GM12873 (cell line): ENCODE data around the gene NDUFA3.

ENCODE experiments used
- CTCF ChIP-seq: IDR thresholded peaks from 2 replicates; pipeline ENCODE4 v1.5.1; 2012; ENCODE audit warnings: low read depth, mild to moderate bottlenecking, moderate library complexity, low read length, control low read depth; ENCODE audit not compliant: insufficient read depth; ENCODE audit errors: missing control alignments

NDUFA3 gene

GRCh38 chr19:54137699-54138488 lies 35.2 kb downstream of the NDUFA3 start, which contains the start of gene CNOT3:
Gene CNOT3, plus strand, starts transcription at chr19:54137762. Its CDS starts 5,217 bp downstream, at chr19:54142979.
- no peak for TF ChIP-seq CTCF

GRCh38 chr19:54138489-54139256 lies 36.0 kb downstream of the NDUFA3 start:
- TF ChIP-seq CTCF, result no peak

GRCh38 chr19:54141356-54141755 lies 38.7 kb downstream of the NDUFA3 start:
- no peak for TF ChIP-seq CTCF

- no peak for TF ChIP-seq CTCF
Measured at GRCh38 chr19:54142166-54142780, 39.6 kb downstream of the NDUFA3 start.

- no peak for TF ChIP-seq CTCF
Measured at GRCh38 chr19:54145541-54146158, 43.0 kb downstream of the NDUFA3 start.

- no peak for TF ChIP-seq CTCF
Measured at GRCh38 chr19:54147676-54148075, 45.0 kb downstream of the NDUFA3 start.
